Measurements from ENCODE around the gene ARHGEF7.

- TF ChIP-seq CTCF (conservative IDR thresholded peaks at IDR 0.05; ENCODE audit: low read length) (peak; percentile 29; the same call in 1 of the 2 replicates), EZH2phosphoT487 (IDR thresholded peaks at IDR 0.05; ENCODE audit: borderline replicate concordance) (no peak)
These were observed 38.3 kb downstream of the ARHGEF7 start for GRCh38 chr13:111153279-111153976.
